Vagina (tissue), 2 donors: ENCODE results near the gene TGFA. TPM values are rescaled to one million over a fixed set of nuclear protein-coding genes. Genes with fewer than 3 reads are reported as not detected.

Experiments
- DNase-seq, 2 donors: peaks; one replicate each; pipeline ENCODE4 v3.0.0-alpha.2; 2017; ENCODE audit errors: extremely low spot score in 2 of 2
- H3K27ac ChIP-seq: fragments of 200-600 bp; sonication (generic); one replicate; pipeline ENCODE4 v1.5.1; 2019
- H3K27me3 ChIP-seq: fragments of 200-600 bp; sonication (generic); one replicate; pipeline ENCODE4 v1.5.1; 2019
- H3K36me3 ChIP-seq, 2 donors: fragments of 200-600 bp; sonication (generic); one replicate each; pipeline ENCODE4 v1.5.1; 2017 to 2019
- H3K4me1 ChIP-seq: fragments of 200-600 bp; sonication (generic); one replicate; pipeline ENCODE4 v1.5.1; 2019
- H3K4me3 ChIP-seq, 2 donors: fragments of 200-600 bp; sonication (generic); 1 replicate in 1 of 2; 2 replicates in 1 of 2; pipeline ENCODE4 v1.5.1; 2016 to 2019
- H3K9me3 ChIP-seq: fragments of 200-600 bp; sonication (generic); one replicate; pipeline ENCODE4 v1.5.1; 2019
- CTCF ChIP-seq, 3 experiments: fragments of 450-650 bp in 2 of 3; fragments of 200-600 bp in 1 of 3; sonication (generic) in 1 of 3; IDR thresholded peaks; one replicate each; pipeline ENCODE4 v1.5.1; 2017 to 2019; ENCODE audit warnings: antibody characterized with exemption in 3 of 3, mild to moderate bottlenecking in 2 of 3, moderate library complexity in 2 of 3
- POLR2A ChIP-seq, 2 donors: fragments of 450-650 bp; IDR thresholded peaks; one replicate each; pipeline ENCODE4 v1.6.1; 2017; ENCODE audit warnings: antibody characterized with exemption in 2 of 2, mild to moderate bottlenecking in 2 of 2, moderate library complexity in 2 of 2
- POLR2AphosphoS5 ChIP-seq, 2 donors: sonication (generic); formaldehyde crosslinking; IDR thresholded peaks; one replicate each; pipeline ENCODE4 v1.9.0; 2017; ENCODE audit warnings: antibody characterized with exemption in 2 of 2, mild to moderate bottlenecking in 2 of 2, low read depth in 1 of 2; ENCODE audit not compliant: insufficient read depth in 1 of 2
- intact Hi-C: fragments of 100-400 bp; cut with DNase I; formaldehyde crosslinking; loops from one replicate; pipeline ENCODE4 v1.15.1; 2023
- total RNA-seq: library from RNA; depleted of rRNA; stranded (reverse); fragments of >200 nt; gene quantifications from one replicate; pipeline ENCODE4 v1.2.3, GENCODE V29; 2016

Gene TGFA
- total RNA-seq, 1 donor from 2014 or later, result 27.7 TPM

- Histone ChIP-seq H3K9me3 (no peaks in the 10 kb centered on the region), H3K27ac (no peak overlapping the region), H3K4me1 (peaks cover 21% of the 10 kb centered on the region), H3K36me3 (no peaks in the 10 kb centered on the region), H3K4me3 (no peak overlapping the region), H3K27me3 (no peaks in the 10 kb centered on the region)
- intact Hi-C loops, result no loop called here
- no peak for DNase-seq
- TF ChIP-seq POLR2A (IDR thresholded peaks at IDR 0.05) (no peak), POLR2AphosphoS5 (IDR thresholded peaks at IDR 0.05; ENCODE audit: insufficient read depth in 1 of 2, low read depth in 1 of 2) (no peak), CTCF (IDR thresholded peaks at IDR 0.05) (no peak)
Measured at GRCh38 chr2:70515938-70516337, 37.7 kb downstream of the TGFA start.

- H3K36me3 ChIP-seq, result no peaks in the 10 kb centered on the region
- peaks cover 21% of the 10 kb centered on the region for H3K4me1 ChIP-seq
- no peak overlapping the region for H3K4me3 ChIP-seq
- intact Hi-C loops, result no loop called here
- H3K27ac ChIP-seq, result no peak overlapping the region
- no peaks in the 10 kb centered on the region for H3K27me3 ChIP-seq
- DNase-seq, result no peak
- H3K9me3 ChIP-seq, result no peaks in the 10 kb centered on the region
- no peak for TF ChIP-seq POLR2AphosphoS5 (IDR thresholded peaks at IDR 0.05; ENCODE audit: insufficient read depth in 1 of 2, low read depth in 1 of 2)
- no peak for TF ChIP-seq POLR2A (IDR thresholded peaks at IDR 0.05)
- TF ChIP-seq CTCF (IDR thresholded peaks at IDR 0.05), result no peak
Measured at GRCh38 chr2:70514612-70515055, 39.0 kb downstream of the TGFA start.

GRCh38 chr2:70513738-70514137, 39.9 kb downstream of the TGFA start:
- Histone ChIP-seq H3K9me3 (no peaks in the 10 kb centered on the region), H3K27ac (no peak overlapping the region), H3K4me1 (peaks cover 21% of the 10 kb centered on the region), H3K4me3 (no peak overlapping the region), H3K27me3 (no peaks in the 10 kb centered on the region), H3K36me3 (no peaks in the 10 kb centered on the region)
- TF ChIP-seq CTCF (IDR thresholded peaks at IDR 0.05) (no peak), POLR2A (IDR thresholded peaks at IDR 0.05) (no peak), POLR2AphosphoS5 (IDR thresholded peaks at IDR 0.05; ENCODE audit: insufficient read depth in 1 of 2, low read depth in 1 of 2) (no peak)
- DNase-seq, result no peak
- intact Hi-C loops, result no loop called here

- no peak for TF ChIP-seq CTCF (IDR thresholded peaks at IDR 0.05)
- no peak for TF ChIP-seq POLR2AphosphoS5 (IDR thresholded peaks at IDR 0.05; ENCODE audit: insufficient read depth in 1 of 2, low read depth in 1 of 2)
- no peak for TF ChIP-seq POLR2A (IDR thresholded peaks at IDR 0.05)
- no peaks in the 10 kb centered on the region for H3K27me3 ChIP-seq
- H3K4me1 ChIP-seq, result peaks cover 21% of the 10 kb centered on the region
- no peaks in the 10 kb centered on the region for H3K36me3 ChIP-seq
- intact Hi-C loops, result no loop called here
- H3K9me3 ChIP-seq, result no peaks in the 10 kb centered on the region
- peak in 1 of 2 donors; percentile 58 for DNase-seq
- H3K4me3 ChIP-seq, result no peak overlapping the region
- no peak overlapping the region for H3K27ac ChIP-seq
Measured at GRCh38 chr2:70511971-70512729, 41.5 kb downstream of the TGFA start.

- intact Hi-C loops, result no loop called here
- no peak for DNase-seq
- no peaks in the 10 kb centered on the region for H3K36me3 ChIP-seq
- peaks cover 5% of the 10 kb centered on the region for H3K4me1 ChIP-seq
- no peak for TF ChIP-seq CTCF (IDR thresholded peaks at IDR 0.05)
- no peak for TF ChIP-seq POLR2A (IDR thresholded peaks at IDR 0.05)
- TF ChIP-seq POLR2AphosphoS5 (IDR thresholded peaks at IDR 0.05; ENCODE audit: insufficient read depth in 1 of 2, low read depth in 1 of 2), result no peak
- H3K27ac ChIP-seq, result no peak overlapping the region
- no peaks in the 10 kb centered on the region for H3K9me3 ChIP-seq
- no peaks in the 10 kb centered on the region for H3K27me3 ChIP-seq
- H3K4me3 ChIP-seq, result no peak overlapping the region
Measured at GRCh38 chr2:70510313-70510712, 43.3 kb downstream of the TGFA start.
